ENCODE measurements around the gene ZNF92. TPM values are rescaled to one million over a fixed set of nuclear protein-coding genes. Genes with fewer than 3 reads are reported as not detected.
"Not testable (repeated sequence)": the region's sequence is repeated elsewhere in the genome, so short reads cannot be mapped to it uniquely, and the experiment has no call there.

Gene ZNF92
- total RNA-seq: 6.1 and 8.1 TPM in 2 replicates

GRCh38 chr7:65373608-65374351, at the start of gene ZNF92:
Gene ZNF92, plus strand, starts transcription at chr7:65373855. Its CDS starts 143 bp downstream, at chr7:65373998.
- peak; percentile 88 for DNase-seq (ENCODE audit: low read depth, low spot score)

DNA sequence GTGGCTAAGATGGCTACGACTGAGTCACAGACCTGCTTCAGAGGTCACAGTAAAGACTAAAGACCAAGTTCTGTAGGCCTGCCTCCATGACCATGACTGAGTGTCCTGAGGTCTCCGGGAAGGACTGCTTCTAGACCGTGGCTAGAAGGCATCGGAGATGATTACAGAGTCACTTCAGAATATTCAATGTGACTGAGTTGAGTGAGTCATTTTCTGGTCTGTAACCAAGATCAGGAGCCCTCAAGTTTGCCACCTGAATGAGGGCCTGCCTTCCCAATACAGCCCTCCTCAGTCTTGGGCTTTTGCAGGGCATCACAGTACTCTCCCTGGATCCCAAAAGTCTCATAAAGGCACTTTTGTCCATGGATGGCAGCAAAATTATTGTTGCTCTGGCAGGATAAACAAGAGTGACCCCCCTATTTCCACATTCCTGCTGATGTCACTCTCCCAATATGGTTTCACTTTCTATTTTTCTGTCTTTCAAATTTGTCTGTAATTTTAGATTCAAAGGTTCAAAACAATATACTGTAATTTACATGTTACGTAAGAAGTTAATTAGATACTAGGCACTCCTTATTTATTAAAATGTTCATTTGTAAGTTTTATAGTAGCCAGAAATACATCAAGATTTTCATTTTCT, 47.7 kb upstream of the ZNF92 start:
- no peak for DNase-seq (ENCODE audit: low read depth, low spot score)

DNA sequence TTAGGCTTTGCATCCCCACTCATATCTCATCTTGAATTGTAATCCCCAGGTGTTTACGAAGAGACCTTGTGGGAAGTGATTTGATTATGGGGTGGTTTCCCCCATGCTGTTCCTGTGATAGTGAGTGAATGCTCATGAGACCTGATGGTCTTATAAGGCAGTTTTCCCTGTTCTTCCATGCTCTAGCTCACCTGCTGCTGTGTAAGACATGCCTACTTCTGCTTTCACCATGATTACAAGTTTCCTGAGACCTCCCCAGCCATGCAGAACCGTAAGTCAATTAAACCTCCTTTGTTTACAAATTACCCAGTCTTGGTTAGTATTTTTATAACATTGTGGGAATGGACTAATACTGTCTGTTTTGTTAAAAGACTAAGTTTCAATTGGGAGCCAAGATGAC, 35.3 kb upstream of the ZNF92 start:
- no peak for DNase-seq (ENCODE audit: low read depth, low spot score)

- no peak for DNase-seq (ENCODE audit: low read depth, low spot score)
These were observed 34.4 kb upstream of the ZNF92 start for GRCh38 chr7:65339257-65339656.

DNA sequence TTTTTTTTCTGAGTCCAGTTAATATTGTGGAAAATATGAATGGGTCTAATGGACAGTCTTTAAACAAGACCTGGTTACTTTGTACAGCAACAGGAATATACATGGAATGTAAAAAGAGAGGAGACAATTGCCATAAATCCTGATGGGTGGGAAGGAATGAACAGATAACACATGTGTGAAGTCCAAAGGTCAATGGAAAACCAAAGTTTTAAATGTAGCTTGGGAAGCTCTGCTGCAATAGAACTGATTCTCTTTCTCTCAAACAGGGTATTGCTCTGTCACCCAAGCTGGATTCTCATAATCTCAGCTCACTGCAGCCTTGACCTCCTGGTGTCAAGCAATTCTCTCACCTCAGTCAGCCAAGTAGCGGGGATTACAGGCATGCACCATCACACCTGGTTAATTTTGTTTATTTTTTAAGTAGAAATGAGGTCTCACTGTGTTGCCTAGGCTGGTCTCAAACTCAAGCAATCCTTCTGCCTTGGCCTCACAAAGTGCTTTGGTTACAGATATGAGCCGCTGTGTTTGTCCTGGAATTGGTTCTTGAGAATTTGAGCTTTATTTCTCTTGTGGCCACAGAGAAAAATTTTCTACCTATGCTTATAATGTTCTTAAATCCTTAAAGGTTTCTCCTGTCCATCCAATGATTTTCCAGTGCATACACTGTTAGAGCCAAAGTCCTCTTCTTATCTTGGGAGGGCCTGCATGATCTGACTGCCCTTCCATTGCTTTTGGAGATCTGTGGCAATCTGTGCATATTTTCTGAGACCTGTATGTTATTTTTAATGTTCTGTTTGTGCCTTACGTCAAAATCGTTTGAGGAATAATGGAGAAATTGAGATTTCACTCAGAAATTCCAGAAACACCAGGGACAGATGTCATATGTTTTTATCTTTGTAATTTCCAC, 30.7 kb upstream of the ZNF92 start:
- DNase-seq (ENCODE audit: low read depth, low spot score): no peak

DNA sequence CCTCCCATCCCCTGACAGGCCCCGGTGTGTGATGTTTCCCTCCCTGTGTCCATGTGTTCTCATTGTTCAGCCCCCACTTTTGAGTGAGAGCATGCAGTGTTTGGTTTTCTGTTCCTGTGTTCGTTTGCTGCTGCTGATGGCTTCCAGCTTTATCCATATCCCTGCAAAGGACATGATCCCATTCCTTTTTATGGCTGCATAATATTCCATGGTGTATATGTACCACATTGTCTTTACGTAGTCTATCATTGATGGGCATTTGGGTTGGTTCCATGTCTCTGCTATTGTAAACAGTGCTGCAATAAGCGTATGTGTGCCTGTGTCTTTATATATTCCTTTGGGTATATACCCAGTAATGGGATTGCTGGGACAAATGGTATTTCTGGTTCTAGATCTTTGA, 29.1 kb upstream of the ZNF92 start:
- DNase-seq (ENCODE audit: low read depth, low spot score): not testable (repeated sequence)

DNA sequence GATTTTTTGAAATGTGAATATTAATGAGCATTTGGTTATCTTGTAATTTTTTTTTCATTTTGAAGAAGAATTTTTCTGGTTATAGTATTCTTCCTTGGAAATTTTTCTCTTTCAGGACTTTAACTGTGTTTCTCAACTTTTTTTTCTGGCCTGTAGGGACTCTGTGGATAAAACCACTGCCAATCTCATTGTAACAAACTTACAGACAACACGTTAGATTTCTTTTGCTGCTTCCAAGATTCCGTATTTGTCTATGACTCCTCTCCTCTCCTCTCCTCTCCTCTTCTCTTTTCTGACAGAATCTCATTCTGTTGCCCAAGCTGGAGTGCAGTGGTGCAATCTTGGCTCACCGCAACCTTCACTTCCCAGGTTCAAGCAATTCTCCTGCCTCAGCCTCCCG, 19.4 kb upstream of the ZNF92 start:
- DNase-seq (ENCODE audit: low read depth, low spot score): no peak

DNA sequence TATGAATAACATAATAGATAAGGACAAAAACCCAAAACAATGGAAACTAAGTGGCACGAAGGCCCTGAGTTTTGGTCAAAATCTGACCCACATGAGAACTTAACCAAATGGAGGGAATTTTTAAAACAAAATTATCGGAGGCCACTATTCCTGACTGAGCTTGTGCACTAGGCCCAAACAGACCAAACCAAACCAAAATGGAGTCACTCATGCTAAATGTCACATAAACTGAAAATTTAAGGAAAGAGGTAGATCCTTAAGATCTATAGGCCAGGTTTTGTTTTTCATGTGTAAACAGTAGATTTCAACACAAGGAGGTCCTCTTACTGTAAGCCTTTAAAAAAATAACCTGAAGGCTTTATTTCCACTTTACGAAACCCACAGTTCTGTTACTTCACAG, 3.8 kb upstream of the ZNF92 start:
- no peak for DNase-seq (ENCODE audit: low read depth, low spot score)

GRCh38 chr7:65371468-65371867, 2.2 kb upstream of the ZNF92 start:
- no peak for DNase-seq (ENCODE audit: low read depth, low spot score)

GRCh38 chr7:65379318-65379717, 5.7 kb downstream of the ZNF92 start:
- no peak for DNase-seq (ENCODE audit: low read depth, low spot score)

DNA sequence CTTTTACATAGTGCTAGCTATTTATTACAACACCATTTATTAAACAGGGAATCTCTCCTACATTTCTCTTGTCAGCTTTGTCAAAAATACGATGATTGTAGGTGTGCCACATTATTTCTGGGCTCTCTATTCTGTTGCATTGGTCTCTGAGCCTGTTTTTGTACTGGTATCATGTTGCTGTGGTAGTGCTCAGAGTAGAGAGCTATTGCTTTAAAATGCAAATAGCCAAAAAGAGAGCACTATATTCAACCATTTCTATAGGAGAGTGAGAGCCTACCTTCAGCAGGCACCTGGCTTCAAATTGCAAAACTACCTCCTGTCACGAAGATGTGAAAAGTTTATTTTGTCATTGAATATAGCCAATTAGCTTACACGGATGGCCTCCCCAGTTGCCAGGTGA, 8.1 kb downstream of the ZNF92 start:
- DNase-seq (ENCODE audit: low read depth, low spot score): no peak

DNA sequence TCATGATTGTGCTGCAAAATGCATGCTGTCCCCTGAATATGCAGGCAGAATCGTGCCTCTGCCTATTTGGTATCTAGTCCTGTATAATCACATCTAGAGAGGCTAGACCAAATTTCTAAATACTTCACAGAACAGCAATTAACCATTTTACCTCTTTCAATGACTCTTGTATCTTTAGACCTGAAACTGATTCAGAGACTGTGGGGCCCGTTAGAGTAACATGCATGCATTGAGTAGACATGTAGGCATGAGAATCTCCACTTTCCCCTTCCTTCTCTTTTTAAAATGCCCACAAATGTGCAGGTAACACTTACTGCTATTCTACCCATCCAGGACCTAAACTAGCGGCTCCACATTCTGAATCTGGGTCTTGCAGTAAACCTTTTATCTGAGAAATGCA, 8.8 kb downstream of the ZNF92 start:
- DNase-seq (ENCODE audit: low read depth, low spot score): no peak

DNA sequence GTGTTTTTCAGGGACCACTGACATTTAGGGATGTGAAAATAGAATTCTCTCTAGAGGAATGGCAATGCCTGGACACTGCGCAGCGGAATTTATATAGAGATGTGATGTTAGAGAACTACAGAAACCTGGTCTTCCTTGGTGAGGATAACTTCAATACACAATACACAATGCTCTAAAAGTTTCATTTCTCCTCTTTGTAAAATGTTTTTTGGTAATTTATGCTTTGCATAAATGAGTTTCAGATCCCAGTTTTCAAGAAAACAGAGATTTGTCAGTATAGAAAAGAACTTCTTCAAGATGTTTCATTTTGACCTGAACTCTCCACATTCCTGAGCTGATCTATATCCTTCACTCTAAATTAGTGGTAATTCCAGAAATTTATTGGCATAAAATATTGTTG, 14.2 kb downstream of the ZNF92 start:
- no peak for DNase-seq (ENCODE audit: low read depth, low spot score)

GRCh38 chr7:65390588-65390987, 16.9 kb downstream of the ZNF92 start:
- no peak for DNase-seq (ENCODE audit: low read depth, low spot score)

DNA sequence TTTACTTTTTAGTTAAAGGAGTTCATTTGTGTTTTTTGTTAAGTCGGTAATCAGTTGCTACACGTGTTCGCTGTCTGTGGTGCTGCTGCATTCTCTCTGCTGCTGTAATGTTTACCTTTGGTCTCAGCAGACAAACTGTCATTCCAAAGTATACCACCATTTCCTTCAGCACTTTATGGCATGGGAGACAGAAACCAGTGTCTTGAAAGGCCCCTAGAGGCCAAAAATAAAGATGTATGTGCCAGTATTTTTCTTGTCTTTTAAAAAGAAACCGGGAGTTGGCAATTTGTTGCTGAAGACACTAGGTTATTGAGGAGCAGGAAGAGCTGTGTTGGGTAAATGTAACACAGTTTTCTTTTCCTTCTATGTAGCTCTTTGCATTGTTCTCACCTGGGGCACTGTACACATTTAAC, 24.1 kb downstream of the ZNF92 start:
- DNase-seq (ENCODE audit: low read depth, low spot score): no peak

DNA sequence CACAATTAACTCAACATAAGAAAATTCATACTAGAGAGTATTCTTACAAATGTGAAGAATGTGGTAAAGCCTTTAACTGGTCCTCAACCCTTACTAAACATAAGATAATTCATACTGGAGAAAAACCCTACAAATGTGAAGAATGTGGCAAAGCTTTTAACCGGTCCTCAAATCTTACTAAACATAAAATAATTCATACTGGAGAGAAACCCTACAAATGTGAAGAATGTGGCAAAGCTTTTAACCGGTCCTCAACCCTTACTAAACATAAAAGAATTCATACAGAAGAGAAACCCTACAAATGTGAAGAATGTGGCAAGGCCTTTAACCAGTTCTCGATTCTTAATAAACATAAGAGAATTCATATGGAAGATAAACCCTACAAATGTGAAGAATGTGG, 25.0 kb downstream of the ZNF92 start:
- DNase-seq (ENCODE audit: low read depth, low spot score): not testable (repeated sequence)

GRCh38 chr7:65399101-65399500, 25.4 kb downstream of the ZNF92 start:
- DNase-seq (ENCODE audit: low read depth, low spot score): not testable (repeated sequence)

DNA sequence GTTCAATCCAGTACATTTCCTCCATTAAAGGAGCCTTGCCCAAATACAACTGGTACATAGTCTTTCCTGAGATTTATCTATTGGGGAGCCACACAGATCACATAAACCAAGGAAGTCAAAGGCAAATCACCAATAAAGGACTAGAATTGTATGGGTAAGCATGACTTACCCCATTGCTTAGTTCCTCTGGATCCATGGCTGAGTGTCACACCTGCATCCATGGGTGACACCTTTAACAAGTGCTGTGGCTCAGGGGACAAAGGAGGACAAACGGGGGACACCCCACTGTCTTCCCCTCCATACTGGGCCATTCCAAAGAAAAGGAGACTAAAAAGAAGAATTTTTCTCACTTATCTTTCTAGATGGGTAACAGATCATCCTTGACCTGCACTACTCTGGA, 30.4 kb downstream of the ZNF92 start:
- no peak for DNase-seq (ENCODE audit: low read depth, low spot score)

DNA sequence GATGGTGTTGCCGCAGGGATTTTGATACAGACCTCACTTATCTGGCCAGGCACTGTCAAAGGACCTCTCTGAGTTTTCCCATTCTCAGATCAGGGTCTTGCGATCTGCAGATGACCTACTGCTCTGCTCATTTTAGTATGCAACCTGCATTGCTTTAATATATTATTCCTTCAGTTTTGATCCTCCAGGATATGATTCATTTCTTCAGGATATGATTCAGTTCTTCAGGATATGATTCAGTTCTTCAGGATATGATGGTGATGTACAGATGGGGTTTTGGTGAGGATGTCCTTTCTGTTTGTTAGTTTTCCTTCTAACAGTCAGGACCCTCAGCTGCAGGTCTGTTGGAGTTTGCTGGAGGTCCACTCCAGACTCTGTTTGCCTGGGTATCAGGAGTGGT, 33.1 kb downstream of the ZNF92 start:
- not testable (repeated sequence) for DNase-seq (ENCODE audit: low read depth, low spot score)

DNA sequence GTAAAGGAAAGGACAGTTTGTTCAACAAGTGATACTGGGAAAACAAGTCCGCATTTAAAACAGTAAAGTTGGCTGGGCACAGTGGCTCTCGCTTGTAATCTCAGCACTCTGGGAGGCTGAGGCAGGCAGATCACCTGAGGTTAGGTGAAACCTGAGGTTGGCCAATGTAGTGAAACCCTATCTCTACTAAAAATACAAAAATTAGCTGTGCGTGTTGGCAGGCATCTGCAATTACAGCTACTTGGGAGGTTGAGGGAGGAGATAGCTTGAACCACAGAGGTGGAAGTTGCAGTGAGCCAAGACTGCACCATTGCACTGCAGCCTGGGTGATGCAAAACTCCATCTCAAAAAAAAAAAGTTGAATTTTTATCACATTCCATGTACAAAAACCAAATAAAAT, 35.7 kb downstream of the ZNF92 start:
- DNase-seq (ENCODE audit: low read depth, low spot score): no peak

- no peak for DNase-seq (ENCODE audit: low read depth, low spot score)
These were observed 37.6 kb downstream of the ZNF92 start for GRCh38 chr7:65411249-65411648.

DNA sequence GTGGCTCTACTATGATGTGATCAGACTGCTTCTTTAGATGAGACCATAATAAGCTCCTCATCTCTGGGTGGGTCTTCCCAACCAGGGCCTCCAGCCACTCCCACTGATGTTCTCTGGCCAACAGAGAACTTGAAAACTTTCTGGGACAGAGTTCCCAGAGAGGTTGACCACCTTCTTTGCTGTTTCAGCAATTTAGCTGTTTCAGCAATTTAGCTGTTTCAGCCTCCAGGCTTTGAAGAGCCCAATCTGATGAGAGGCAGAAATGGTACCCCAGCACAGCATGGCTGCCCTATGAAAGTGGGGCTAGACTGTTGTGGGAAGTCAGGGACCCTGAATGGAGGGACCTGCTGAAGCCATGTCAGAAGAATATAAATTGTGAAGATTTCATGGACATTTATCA, 49.0 kb downstream of the ZNF92 start:
- no peak for DNase-seq (ENCODE audit: low read depth, low spot score)
